Spinal cord (tissue), 10 donors: ENCODE measurements around the gene COBL. TPM values are rescaled to one million over a fixed set of nuclear protein-coding genes. Genes with fewer than 3 reads are reported as not detected.

Experiments used
- DNase-seq, 6 donors: peaks; one replicate each; pipeline versions ENCODE4 v3.0.0 to v3.0.0-alpha.2; 2013 to 2015; ENCODE audit warnings: low spot score in 6 of 6, low read depth in 4 of 6
- H3K27ac ChIP-seq: one replicate; pipeline ENCODE4 v1.5.1; 2013; ENCODE audit warnings: low read depth, low read length, control low read depth
- H3K27me3 ChIP-seq: one replicate; pipeline ENCODE4 v1.6.1; 2013; ENCODE audit warnings: low read length; ENCODE audit not compliant: control insufficient read depth, insufficient read depth
- H3K36me3 ChIP-seq: one replicate; pipeline ENCODE4 v1.6.1; 2013; ENCODE audit warnings: low read length; ENCODE audit not compliant: control insufficient read depth, insufficient read depth
- H3K4me1 ChIP-seq: one replicate; pipeline ENCODE4 v1.6.1; 2013; ENCODE audit warnings: low read length; ENCODE audit not compliant: control insufficient read depth, insufficient read depth
- H3K4me3 ChIP-seq: one replicate; pipeline ENCODE4 v1.5.1; 2013; ENCODE audit warnings: low read depth, low read length, control low read depth
- H3K9me3 ChIP-seq: one replicate; pipeline ENCODE4 v1.6.1; 2013; ENCODE audit warnings: low read length; ENCODE audit not compliant: control insufficient read depth, insufficient read depth
- WGBS: methylation state at CpG from one replicate; pipeline ENCODE4 v1.1.5; 2013; ENCODE audit warnings: missing lambda C conversion rate; ENCODE audit not compliant: insufficient coverage; 5-methylcytosine and 5-hydroxymethylcytosine counted together
- polyA plus RNA-seq, 2 donors: library from polyadenylated mRNA; unstranded; fragments of 120-200 nt; gene quantifications; one replicate each; pipeline ENCODE4 v1.2.1, GENCODE V29; 2013; ENCODE audit not compliant: insufficient read length in 2 of 2
- total RNA-seq, 2 donors: library from RNA; depleted of rRNA in 1 of 2; stranded (reverse); fragments of 120-200 nt in 1 of 2; fragments of >200 nt in 1 of 2; gene quantifications; one replicate each; pipeline versions ENCODE4 v1.2.3 to v1.2.4, GENCODE V29; 2013 to 2014
- donor health status: healthy.

Gene COBL
- total and polyA plus RNA-seq, 4 donors: 3.8 to 7.8 (median 5.1) TPM

- Histone ChIP-seq H3K27me3 (no peaks in the 10 kb centered on the region), H3K4me1 (no peaks in the 10 kb centered on the region), H3K36me3 (no peaks in the 10 kb centered on the region), H3K4me3 (no peak overlapping the region), H3K9me3 (no peaks in the 10 kb centered on the region), H3K27ac (no peak overlapping the region)
- DNase-seq: no peak
- WGBS: 89% methylated on average over 8 of the region's 9 CpGs
Measured at GRCh38 chr7:51059504-51060142, 257.0 kb downstream of the COBL start.

- WGBS: 96% methylated on average over 10 of the region's 12 CpGs
- H3K9me3 ChIP-seq: no peaks in the 10 kb centered on the region
Measured at GRCh38 chr7:51058764-51059163, 257.8 kb downstream of the COBL start.

GRCh38 chr7:51055039-51055840, 261.4 kb downstream of the COBL start:
- H3K4me1 ChIP-seq: no peaks in the 10 kb centered on the region
- H3K4me3 ChIP-seq: no peak overlapping the region
- no peak for DNase-seq
- H3K9me3 ChIP-seq: no peaks in the 10 kb centered on the region
- H3K27me3 ChIP-seq: no peaks in the 10 kb centered on the region
- H3K36me3 ChIP-seq: no peaks in the 10 kb centered on the region
- H3K27ac ChIP-seq: no peak overlapping the region
- 91% methylated on average over 16 of the region's 22 CpGs for WGBS

More at GRCh38 chr7:51058764-51059163, 257.8 kb downstream of the COBL start:
- DNase-seq: no peak
- Histone ChIP-seq H3K27ac (no peak overlapping the region), H3K27me3 (no peaks in the 10 kb centered on the region), H3K36me3 (no peaks in the 10 kb centered on the region), H3K4me1 (no peaks in the 10 kb centered on the region), H3K4me3 (no peak overlapping the region)

- no peaks in the 10 kb centered on the region for H3K36me3 ChIP-seq
- 81% methylated on average over 3 of the region's 8 CpGs for WGBS
- DNase-seq: no peak
- no peak overlapping the region for H3K4me3 ChIP-seq
- H3K9me3 ChIP-seq: no peaks in the 10 kb centered on the region
- no peak overlapping the region for H3K27ac ChIP-seq
- no peaks in the 10 kb centered on the region for H3K4me1 ChIP-seq
- H3K27me3 ChIP-seq: no peaks in the 10 kb centered on the region
Measured at GRCh38 chr7:51054231-51054630, 262.4 kb downstream of the COBL start.

- Histone ChIP-seq H3K9me3 (no peaks in the 10 kb centered on the region), H3K4me1 (no peaks in the 10 kb centered on the region), H3K27ac (no peak overlapping the region), H3K27me3 (no peaks in the 10 kb centered on the region), H3K36me3 (no peaks in the 10 kb centered on the region), H3K4me3 (no peak overlapping the region)
- no peak for DNase-seq
- 88% methylated on average over 8 of the region's 14 CpGs for WGBS
Measured at GRCh38 chr7:51053160-51053925, 263.3 kb downstream of the COBL start.

GRCh38 chr7:51046482-51046881, 270.1 kb downstream of the COBL start:
- H3K27me3 ChIP-seq: no peaks in the 10 kb centered on the region
- 44% methylated on average over 3 of the region's 5 CpGs for WGBS
- H3K36me3 ChIP-seq: no peaks in the 10 kb centered on the region
- DNase-seq: no peak
- H3K4me1 ChIP-seq: peaks cover 6% of the 10 kb centered on the region
- H3K4me3 ChIP-seq: no peak overlapping the region
- H3K27ac ChIP-seq: no peak overlapping the region
- H3K9me3 ChIP-seq: no peaks in the 10 kb centered on the region

GRCh38 chr7:51046103-51046466, 270.5 kb downstream of the COBL start:
- Histone ChIP-seq H3K4me3 (no peak overlapping the region), H3K27me3 (no peaks in the 10 kb centered on the region), H3K9me3 (no peaks in the 10 kb centered on the region), H3K27ac (no peak overlapping the region), H3K36me3 (no peaks in the 10 kb centered on the region), H3K4me1 (peaks cover 6% of the 10 kb centered on the region)
- DNase-seq: no peak
- 82% methylated on average over 4 of the region's 4 CpGs for WGBS

- H3K9me3 ChIP-seq: no peaks in the 10 kb centered on the region
- DNase-seq: no peak
- 89% methylated on average over 11 of the region's 14 CpGs for WGBS
- H3K27me3 ChIP-seq: no peaks in the 10 kb centered on the region
- H3K4me1 ChIP-seq: peaks cover 6% of the 10 kb centered on the region
- H3K27ac ChIP-seq: no peak overlapping the region
- no peaks in the 10 kb centered on the region for H3K36me3 ChIP-seq
- no peak overlapping the region for H3K4me3 ChIP-seq
Measured at GRCh38 chr7:51045319-51046102, 271.1 kb downstream of the COBL start.

GRCh38 chr7:51043461-51043860, 273.1 kb downstream of the COBL start:
- peaks cover 6% of the 10 kb centered on the region for H3K4me1 ChIP-seq
- no peak overlapping the region for H3K4me3 ChIP-seq
- no peak for DNase-seq
- no peaks in the 10 kb centered on the region for H3K9me3 ChIP-seq
- no peak overlapping the region for H3K27ac ChIP-seq
- no peaks in the 10 kb centered on the region for H3K36me3 ChIP-seq
- no peaks in the 10 kb centered on the region for H3K27me3 ChIP-seq
- WGBS: 89% methylated on average over 12 of the region's 14 CpGs
